ENCODE data around the gene CDT1.

CDT1 gene

GRCh38 chr16:88814144-88814502 is 10.5 kb downstream of the CDT1 start:
- CTCF ChIA-PET, result interaction anchor here (0.8 to 5.7 kb wide), 6 partner anchors 21 to 356 kb away, joined by 3 to 39 read pairs (median 10); partner anchors contain the start of genes GALNS and TRAPPC2L
- H3K4me1 ChIP-seq (ENCODE audit: control extremely low read depth in 1 of 4, control insufficient read depth in 4 of 4, insufficient read depth in 4 of 4, low read length in 3 of 4), result peaks cover 0 to 40% (median 35%) of the 10 kb centered on the region in 4 experiments
- POLR2A ChIA-PET, result no interaction called here

GRCh38 chr16:88815227-88815626 is 11.6 kb downstream of the CDT1 start:
- Histone ChIP-seq H3K4me3 (ENCODE audit: control insufficient read depth in 1 of 7, extremely low read depth in 1 of 7, insufficient read depth in 4 of 7, low read depth in 2 of 7, low read length in 6 of 7) (no peak overlapping the region), H3K27ac (ENCODE audit: insufficient read depth in 1 of 2, low read depth in 1 of 2, low read length in 2 of 2, poor library complexity in 1 of 2, severe bottlenecking in 2 of 2) (no peak overlapping the region), H3K27me3 (replicated peaks in 2 of 5; ENCODE audit: control insufficient read depth in 4 of 5, insufficient read depth in 5 of 5, low read length in 4 of 5) (no peaks in the 10 kb centered on the region), H3K36me3 (ENCODE audit: control insufficient read depth in 4 of 4, insufficient read depth in 4 of 4, low read length in 3 of 4) (peaks cover 0 to 2% (median under 1%) of the 10 kb centered on the region in 4 experiments), H3K4me1 (ENCODE audit: control extremely low read depth in 1 of 4, control insufficient read depth in 4 of 4, insufficient read depth in 4 of 4, low read length in 3 of 4) (peaks cover 0 to 29% (median 25%) of the 10 kb centered on the region in 4 experiments), H3K9me3 (ENCODE audit: control extremely low read depth in 1 of 5, control insufficient read depth in 4 of 5, insufficient read depth in 2 of 5, low read depth in 1 of 5, low read length in 4 of 5) (no peaks in the 10 kb centered on the region)
- ChIA-PET POLR2A (no interaction called here), CTCF (interaction anchor here (0.6 to 5.7 kb wide), 7 partner anchors 16 to 405 kb away, joined by 3 to 39 read pairs (median 3); partner anchors contain the start of genes GALNS and TRAPPC2L)
- DNase-seq, result no peak
- WGBS (ENCODE audit: insufficient coverage), result 97% methylated on average over 10 of the region's 10 CpGs

More at GRCh38 chr16:88814144-88814502, 10.5 kb downstream of the CDT1 start:
- Histone ChIP-seq H3K27me3 (replicated peaks in 2 of 5; ENCODE audit: control insufficient read depth in 4 of 5, insufficient read depth in 5 of 5, low read length in 4 of 5) (no peaks in the 10 kb centered on the region), H3K27ac (ENCODE audit: insufficient read depth in 1 of 2, low read depth in 1 of 2, low read length in 2 of 2, poor library complexity in 1 of 2, severe bottlenecking in 2 of 2) (no peak overlapping the region), H3K9me3 (ENCODE audit: control extremely low read depth in 1 of 5, control insufficient read depth in 4 of 5, insufficient read depth in 2 of 5, low read depth in 1 of 5, low read length in 4 of 5) (no peaks in the 10 kb centered on the region), H3K4me3 (ENCODE audit: control insufficient read depth in 1 of 7, extremely low read depth in 1 of 7, insufficient read depth in 4 of 7, low read depth in 2 of 7, low read length in 6 of 7) (no peak overlapping the region), H3K36me3 (ENCODE audit: control insufficient read depth in 4 of 4, insufficient read depth in 4 of 4, low read length in 3 of 4) (peaks cover 0 to 13% (median 8%) of the 10 kb centered on the region in 4 experiments)
- no peak for DNase-seq
- 97% methylated on average over 13 of the region's 13 CpGs for WGBS (ENCODE audit: insufficient coverage)

- peak in 2 of 3 donors; percentile 72 to 73 for DNase-seq
- H3K27me3 ChIP-seq (replicated peaks in 2 of 5; ENCODE audit: control insufficient read depth in 4 of 5, insufficient read depth in 5 of 5, low read length in 4 of 5), result no peaks in the 10 kb centered on the region
- H3K4me3 ChIP-seq (ENCODE audit: control insufficient read depth in 1 of 7, extremely low read depth in 1 of 7, insufficient read depth in 4 of 7, low read depth in 2 of 7, low read length in 6 of 7), result no peak overlapping the region
- CTCF ChIA-PET, result interaction anchor here (0.6 to 5.7 kb wide), 10 partner anchors 17 to 404 kb away, joined by 3 to 39 read pairs (median 4); partner anchors contain the start of genes GALNS and TRAPPC2L
- H3K9me3 ChIP-seq (ENCODE audit: control extremely low read depth in 1 of 5, control insufficient read depth in 4 of 5, insufficient read depth in 2 of 5, low read depth in 1 of 5, low read length in 4 of 5), result no peaks in the 10 kb centered on the region
- no peak overlapping the region for H3K27ac ChIP-seq (ENCODE audit: insufficient read depth in 1 of 2, low read depth in 1 of 2, low read length in 2 of 2, poor library complexity in 1 of 2, severe bottlenecking in 2 of 2)
- H3K36me3 ChIP-seq (ENCODE audit: control insufficient read depth in 4 of 4, insufficient read depth in 4 of 4, low read length in 3 of 4), result peaks cover 0 to 4% (median 2%) of the 10 kb centered on the region in 4 experiments
- H3K4me1 ChIP-seq (ENCODE audit: control extremely low read depth in 1 of 4, control insufficient read depth in 4 of 4, insufficient read depth in 4 of 4, low read length in 3 of 4), result peaks cover 0 to 21% (median 17%) of the 10 kb centered on the region in 4 experiments
- POLR2A ChIA-PET, result no interaction called here
- WGBS (ENCODE audit: insufficient coverage), result 55% methylated on average over 13 of the region's 19 CpGs
Measured at GRCh38 chr16:88815901-88816589, 12.5 kb downstream of the CDT1 start.

GRCh38 chr16:88816736-88817535 is 13.3 kb downstream of the CDT1 start:
- H3K4me3 ChIP-seq (ENCODE audit: control insufficient read depth in 1 of 7, extremely low read depth in 1 of 7, insufficient read depth in 4 of 7, low read depth in 2 of 7, low read length in 6 of 7), result no peak overlapping the region
- DNase-seq, result no peak

GRCh38 chr16:88817785-88818574 is 14.4 kb downstream of the CDT1 start:
- peaks cover 0 to 7% (median 4%) of the 10 kb centered on the region in 4 experiments for H3K4me1 ChIP-seq (ENCODE audit: control extremely low read depth in 1 of 4, control insufficient read depth in 4 of 4, insufficient read depth in 4 of 4, low read length in 3 of 4)
- no peaks in the 10 kb centered on the region for H3K27me3 ChIP-seq (replicated peaks in 2 of 5; ENCODE audit: control insufficient read depth in 4 of 5, insufficient read depth in 5 of 5, low read length in 4 of 5)
- H3K4me3 ChIP-seq (ENCODE audit: control insufficient read depth in 1 of 7, extremely low read depth in 1 of 7, insufficient read depth in 4 of 7, low read depth in 2 of 7, low read length in 6 of 7), result no peak overlapping the region
- POLR2A ChIA-PET, result interaction anchor here (0.7 kb wide), 1 partner anchor 31 kb away, joined by 3 read pairs; no protein-coding TSS in a partner anchor
- CTCF ChIA-PET, result interaction anchor here (0.7 to 5.7 kb wide), 8 partner anchors 33 to 471 kb away, joined by 3 to 39 read pairs (median 4); partner anchors contain the start of genes GALNS and TRAPPC2L
- 95% methylated on average over 40 of the region's 40 CpGs for WGBS (ENCODE audit: insufficient coverage)
- H3K36me3 ChIP-seq (ENCODE audit: control insufficient read depth in 4 of 4, insufficient read depth in 4 of 4, low read length in 3 of 4), result peaks cover 5 to 23% (median 12%) of the 10 kb centered on the region in 4 experiments
- no peak overlapping the region for H3K27ac ChIP-seq (ENCODE audit: insufficient read depth in 1 of 2, low read depth in 1 of 2, low read length in 2 of 2, poor library complexity in 1 of 2, severe bottlenecking in 2 of 2)
- no peak for DNase-seq
- no peaks in the 10 kb centered on the region for H3K9me3 ChIP-seq (ENCODE audit: control extremely low read depth in 1 of 5, control insufficient read depth in 4 of 5, insufficient read depth in 2 of 5, low read depth in 1 of 5, low read length in 4 of 5)

More at GRCh38 chr16:88816736-88817535, 13.3 kb downstream of the CDT1 start:
- WGBS (ENCODE audit: insufficient coverage), result 97% methylated on average over 35 of the region's 41 CpGs
- POLR2A ChIA-PET, result no interaction called here
- Histone ChIP-seq H3K27me3 (replicated peaks in 2 of 5; ENCODE audit: control insufficient read depth in 4 of 5, insufficient read depth in 5 of 5, low read length in 4 of 5) (no peaks in the 10 kb centered on the region), H3K36me3 (ENCODE audit: control insufficient read depth in 4 of 4, insufficient read depth in 4 of 4, low read length in 3 of 4) (peaks cover under 1 to 13% (median 6%) of the 10 kb centered on the region in 4 experiments), H3K4me1 (ENCODE audit: control extremely low read depth in 1 of 4, control insufficient read depth in 4 of 4, insufficient read depth in 4 of 4, low read length in 3 of 4) (peaks cover 0 to 15% (median 11%) of the 10 kb centered on the region in 4 experiments), H3K9me3 (ENCODE audit: control extremely low read depth in 1 of 5, control insufficient read depth in 4 of 5, insufficient read depth in 2 of 5, low read depth in 1 of 5, low read length in 4 of 5) (no peaks in the 10 kb centered on the region), H3K27ac (ENCODE audit: insufficient read depth in 1 of 2, low read depth in 1 of 2, low read length in 2 of 2, poor library complexity in 1 of 2, severe bottlenecking in 2 of 2) (no peak overlapping the region)
- CTCF ChIA-PET, result interaction anchor here (0.9 to 5.7 kb wide), 9 partner anchors 23 to 472 kb away, joined by 3 to 39 read pairs (median 5); partner anchors contain the start of genes GALNS and TRAPPC2L

- Histone ChIP-seq H3K4me3 (ENCODE audit: control insufficient read depth in 1 of 7, extremely low read depth in 1 of 7, insufficient read depth in 4 of 7, low read depth in 2 of 7, low read length in 6 of 7) (no peak overlapping the region), H3K27me3 (replicated peaks in 2 of 5; ENCODE audit: control insufficient read depth in 4 of 5, insufficient read depth in 5 of 5, low read length in 4 of 5) (no peaks in the 10 kb centered on the region), H3K36me3 (ENCODE audit: control insufficient read depth in 4 of 4, insufficient read depth in 4 of 4, low read length in 3 of 4) (peaks cover 5 to 23% (median 14%) of the 10 kb centered on the region in 4 experiments), H3K9me3 (ENCODE audit: control extremely low read depth in 1 of 5, control insufficient read depth in 4 of 5, insufficient read depth in 2 of 5, low read depth in 1 of 5, low read length in 4 of 5) (no peaks in the 10 kb centered on the region), H3K27ac (ENCODE audit: insufficient read depth in 1 of 2, low read depth in 1 of 2, low read length in 2 of 2, poor library complexity in 1 of 2, severe bottlenecking in 2 of 2) (no peak overlapping the region), H3K4me1 (ENCODE audit: control extremely low read depth in 1 of 4, control insufficient read depth in 4 of 4, insufficient read depth in 4 of 4, low read length in 3 of 4) (peaks cover 0 to 5% (median 2%) of the 10 kb centered on the region in 4 experiments)
- ChIA-PET POLR2A (interaction anchor here (0.7 kb wide), 1 partner anchor 31 kb away, joined by 3 read pairs; no protein-coding TSS in a partner anchor), CTCF (interaction anchor here (0.7 to 5.7 kb wide), 4 partner anchors 11 to 397 kb away, joined by 3 to 39 read pairs (median 3); partner anchors contain the start of genes GALNS and TRAPPC2L)
- no peak for DNase-seq
- 96% methylated on average over 18 of the region's 18 CpGs for WGBS (ENCODE audit: insufficient coverage)
Measured at GRCh38 chr16:88818575-88818874, 14.9 kb downstream of the CDT1 start.

Measured in common myeloid progenitor, CD34-positive (primary cell).